ENCODE measurements around the gene FMO1.

The FMO1 gene

GRCh38 chr1:171251952-171252300 is 3.6 kb downstream of the FMO1 start:
- no peaks in the 10 kb centered on the region for H3K9me3 ChIP-seq (replicated peaks; ENCODE audit: insufficient read depth, low read length)
- no peaks in the 10 kb centered on the region for H3K79me2 ChIP-seq (ENCODE audit: low read length)
- H3K9ac ChIP-seq (ENCODE audit: low read length): peak overlapping the region; percentile 69; the same call in 1 of the 2 replicates
- H3K36me3 ChIP-seq (replicated peaks; ENCODE audit: insufficient read depth, low read length): no peaks in the 10 kb centered on the region
- H3K4me2 ChIP-seq (ENCODE audit: low read depth, low read length): peak overlapping the region; percentile 94
- peak overlapping the region; percentile 87 for H3K27ac ChIP-seq (ENCODE audit: low read length)
- peak; percentile 34 for DNase-seq
- H2AFZ ChIP-seq (ENCODE audit: low read length): peak overlapping the region; percentile 90
- H4K20me1 ChIP-seq (ENCODE audit: insufficient read depth, low read length): no peaks in the 10 kb centered on the region
- no peaks in the 10 kb centered on the region for H3K9me2 ChIP-seq (replicated peaks; ENCODE audit: insufficient read depth, low read length)
- H3K27me3 ChIP-seq (replicated peaks; ENCODE audit: insufficient read depth, low read length): no peaks in the 10 kb centered on the region
- peaks cover 34% of the 10 kb centered on the region for H3F3A ChIP-seq (ENCODE audit: insufficient read depth, low read length)
- H3K4me1 ChIP-seq (ENCODE audit: low read length): peaks cover 38% of the 10 kb centered on the region
- TF ChIP-seq CTCF (IDR thresholded peaks at IDR 0.05; ENCODE audit: low read length) (no peak), EZH2phosphoT487 (IDR thresholded peaks at IDR 0.05; ENCODE audit: low read length) (no peak), EZH2 (optimal IDR thresholded peaks at IDR 0.05; ENCODE audit: low read depth, low read length) (no peak)
- H3K4me3 ChIP-seq (ENCODE audit: low read length): peak overlapping the region; percentile 64

GRCh38 chr1:171252482-171252881 is 4.2 kb downstream of the FMO1 start:
- H3K9ac ChIP-seq (ENCODE audit: low read length): peak overlapping the region; percentile 69; the same call in 1 of the 2 replicates
- H3K27me3 ChIP-seq (replicated peaks; ENCODE audit: insufficient read depth, low read length): no peaks in the 10 kb centered on the region
- H2AFZ ChIP-seq (ENCODE audit: low read length): peak overlapping the region; percentile 26
- H3K4me3 ChIP-seq (ENCODE audit: low read length): peak overlapping the region; percentile 64
- no peaks in the 10 kb centered on the region for H3K79me2 ChIP-seq (ENCODE audit: low read length)
- peak overlapping the region; percentile 94 for H3K4me2 ChIP-seq (ENCODE audit: low read depth, low read length)
- no peaks in the 10 kb centered on the region for H3K36me3 ChIP-seq (replicated peaks; ENCODE audit: insufficient read depth, low read length)
- no peaks in the 10 kb centered on the region for H3K9me2 ChIP-seq (replicated peaks; ENCODE audit: insufficient read depth, low read length)
- peaks cover 44% of the 10 kb centered on the region for H3K4me1 ChIP-seq (ENCODE audit: low read length)
- peak; percentile 99 for DNase-seq
- TF ChIP-seq EZH2 (optimal IDR thresholded peaks at IDR 0.05; ENCODE audit: low read depth, low read length) (no peak), EZH2phosphoT487 (IDR thresholded peaks at IDR 0.05; ENCODE audit: low read length) (no peak), CTCF (IDR thresholded peaks at IDR 0.05; ENCODE audit: low read length) (no peak)
- peaks cover 37% of the 10 kb centered on the region for H3F3A ChIP-seq (ENCODE audit: insufficient read depth, low read length)
- H3K9me3 ChIP-seq (replicated peaks; ENCODE audit: insufficient read depth, low read length): no peaks in the 10 kb centered on the region
- peak overlapping the region; percentile 87 for H3K27ac ChIP-seq (ENCODE audit: low read length)
- H4K20me1 ChIP-seq (ENCODE audit: insufficient read depth, low read length): no peaks in the 10 kb centered on the region

GRCh38 chr1:171254859-171255258 is 6.6 kb downstream of the FMO1 start:
- H2AFZ ChIP-seq (ENCODE audit: low read length): no peak overlapping the region
- H4K20me1 ChIP-seq (ENCODE audit: insufficient read depth, low read length): no peaks in the 10 kb centered on the region
- no peaks in the 10 kb centered on the region for H3K79me2 ChIP-seq (ENCODE audit: low read length)
- H3K9me2 ChIP-seq (replicated peaks; ENCODE audit: insufficient read depth, low read length): no peaks in the 10 kb centered on the region
- no peak overlapping the region for H3K9ac ChIP-seq (ENCODE audit: low read length)
- no peaks in the 10 kb centered on the region for H3K36me3 ChIP-seq (replicated peaks; ENCODE audit: insufficient read depth, low read length)
- H3K9me3 ChIP-seq (replicated peaks; ENCODE audit: insufficient read depth, low read length): no peaks in the 10 kb centered on the region
- DNase-seq: no peak
- peaks cover 68% of the 10 kb centered on the region for H3K4me1 ChIP-seq (ENCODE audit: low read length)
- H3K27ac ChIP-seq (ENCODE audit: low read length): no peak overlapping the region
- H3F3A ChIP-seq (ENCODE audit: insufficient read depth, low read length): peaks cover 42% of the 10 kb centered on the region
- H3K4me3 ChIP-seq (ENCODE audit: low read length): no peak overlapping the region
- TF ChIP-seq EZH2phosphoT487 (IDR thresholded peaks at IDR 0.05; ENCODE audit: low read length) (no peak), CTCF (IDR thresholded peaks at IDR 0.05; ENCODE audit: low read length) (no peak)
- H3K27me3 ChIP-seq (replicated peaks; ENCODE audit: insufficient read depth, low read length): no peaks in the 10 kb centered on the region
- H3K4me2 ChIP-seq (ENCODE audit: low read depth, low read length): no peak overlapping the region

Measured in MM.1S (cell line).